HEK293 (cell line): ENCODE data around the gene ASL.

Experiments used
- CTCF ChIA-PET: fragments of 350-600 bp; formaldehyde crosslinking; extraction: SDS; loops from one replicate; lab custom pipeline; 2021; ENCODE audit warnings: antibody characterized with exemption; lab: Yijun Ruan, JAX
- POLR2A ChIA-PET: fragments of 300-600 bp; formaldehyde crosslinking; extraction: SDS; loops from one replicate; lab custom pipeline; 2020; ENCODE audit warnings: antibody characterized with exemption, inconsistent platforms; lab: Yijun Ruan, JAX
- H3K27ac ChIP-seq: fragments of 200-500 bp; sonication (Bioruptor generic); 2 replicates; pipeline ENCODE4 v1.5.1; 2014; ENCODE audit warnings: low read depth, low read length, control low read depth, inconsistent platforms; ENCODE audit errors: extremely low read depth
- H3K36me3 ChIP-seq, 2 experiments: fragments of 200-500 bp in 1 of 2; sonication (Bioruptor generic) in 1 of 2; 1 replicate in 1 of 2; 2 replicates in 1 of 2; pipeline ENCODE4 v1.5.1; 2014 to 2017; ENCODE audit warnings: inconsistent platforms in 2 of 2, low read length in 2 of 2; ENCODE audit not compliant: control insufficient read depth in 2 of 2, insufficient read depth in 1 of 2
- H3K4me1 ChIP-seq: fragments of 200-500 bp; sonication (Bioruptor generic); 2 replicates; pipeline ENCODE4 v1.5.1; 2014; ENCODE audit warnings: mild to moderate bottlenecking, low read length, inconsistent platforms; ENCODE audit not compliant: control insufficient read depth, insufficient read depth
- H3K4me3 ChIP-seq: 2 replicates; pipeline ENCODE4 v1.5.1; 2011; ENCODE audit warnings: low read depth, mild to moderate bottlenecking, control low read depth, low read length, moderate library complexity
- H3K9me3 ChIP-seq: fragments of 200-500 bp; sonication (Bioruptor generic); 2 replicates; pipeline ENCODE4 v1.5.1; 2014; ENCODE audit warnings: low read depth, low read length, inconsistent platforms; ENCODE audit not compliant: control insufficient read depth, insufficient read depth
- EGR2 ChIP-seq: fragments of 450-650 bp; formaldehyde crosslinking; IDR thresholded peaks from 2 replicates; pipeline ENCODE4 v1.5.1; 2016; ENCODE audit warnings: low read depth, missing biosample characterization, missing genetic modification characterization
- HOXD13 ChIP-seq: sonication (generic); formaldehyde crosslinking; IDR thresholded peaks from 2 replicates; pipeline ENCODE4 v1.8.0; 2022; ENCODE audit warnings: missing genetic modification reagents, borderline replicate concordance
- KLF8 ChIP-seq: fragments of 450-650 bp; formaldehyde crosslinking; IDR thresholded peaks from 2 replicates; pipeline ENCODE4 v1.5.1; 2016; ENCODE audit warnings: missing biosample characterization, missing genetic modification characterization
- YY2 ChIP-seq: fragments of 450-650 bp; formaldehyde crosslinking; IDR thresholded peaks from 2 replicates; pipeline ENCODE4 v1.5.1; 2016; ENCODE audit warnings: missing biosample characterization, missing genetic modification characterization
- ZBTB17 ChIP-seq: fragments of 450-650 bp; formaldehyde crosslinking; IDR thresholded peaks from 2 replicates; pipeline ENCODE4 v1.5.1; 2016; ENCODE audit warnings: missing biosample characterization, missing genetic modification characterization
- ZEB2 ChIP-seq: fragments of 450-650 bp; formaldehyde crosslinking; IDR thresholded peaks from 2 replicates; pipeline ENCODE4 v1.5.1; 2016; ENCODE audit warnings: missing biosample characterization, missing genetic modification characterization
- ZNF155 ChIP-seq: fragments of 450-650 bp; formaldehyde crosslinking; IDR thresholded peaks from 2 replicates; pipeline ENCODE4 v1.5.1; 2016; ENCODE audit warnings: missing biosample characterization, missing genetic modification characterization
- ZNF2 ChIP-seq: fragments of 450-650 bp; formaldehyde crosslinking; IDR thresholded peaks from 2 replicates; pipeline ENCODE4 v1.5.1; 2016; ENCODE audit warnings: missing biosample characterization, missing genetic modification characterization
- ZNF391 ChIP-seq: fragments of 450-650 bp; formaldehyde crosslinking; IDR thresholded peaks from 2 replicates; pipeline ENCODE4 v1.5.1; 2016; ENCODE audit warnings: low read depth, missing biosample characterization, missing genetic modification characterization, borderline replicate concordance
- ZNF600 ChIP-seq: fragments of 450-650 bp; formaldehyde crosslinking; IDR thresholded peaks from 2 replicates; pipeline ENCODE4 v1.5.1; 2016; ENCODE audit warnings: missing biosample characterization, missing genetic modification characterization
- ZNF660 ChIP-seq: fragments of 450-650 bp; IDR thresholded peaks from 2 replicates; pipeline ENCODE4 v1.5.1; 2018; ENCODE audit warnings: missing biosample characterization, mild to moderate bottlenecking, missing genetic modification characterization
- ZNF670 ChIP-seq: fragments of 450-650 bp; formaldehyde crosslinking; IDR thresholded peaks from 2 replicates; pipeline ENCODE4 v1.5.1; 2016; ENCODE audit warnings: missing biosample characterization, missing genetic modification characterization, low read depth
- ZNF843 ChIP-seq: fragments of 450-650 bp; formaldehyde crosslinking; IDR thresholded peaks from 2 replicates; pipeline ENCODE4 v1.5.1; 2016; ENCODE audit warnings: missing biosample characterization, missing genetic modification characterization
- TF ChIP-seq, protein P1 (sequence below): fragments of 450-650 bp; formaldehyde crosslinking; IDR thresholded peaks from 2 replicates; pipeline ENCODE4 v1.5.1; 2016; ENCODE audit warnings: missing biosample characterization, missing genetic modification characterization
- TF ChIP-seq, protein P2 (sequence below): fragments of 450-650 bp; formaldehyde crosslinking; IDR thresholded peaks from 2 replicates; pipeline ENCODE4 v1.5.1; 2016; ENCODE audit warnings: missing biosample characterization, missing genetic modification characterization
- TF ChIP-seq, protein P3 (sequence below): fragments of 450-650 bp; formaldehyde crosslinking; IDR thresholded peaks from 2 replicates; pipeline ENCODE4 v1.5.1; 2016; ENCODE audit warnings: missing biosample characterization, missing genetic modification characterization
- TF ChIP-seq, protein P4 (sequence below): fragments of 450-650 bp; formaldehyde crosslinking; IDR thresholded peaks from 2 replicates; pipeline ENCODE4 v1.5.1; 2016; ENCODE audit warnings: missing biosample characterization, missing genetic modification characterization
- TF ChIP-seq, protein P5 (sequence below): fragments of 450-650 bp; formaldehyde crosslinking; IDR thresholded peaks from 2 replicates; pipeline ENCODE4 v1.5.1; 2017; ENCODE audit warnings: missing biosample characterization, missing genetic modification characterization
- TF ChIP-seq, protein P6 (sequence below): fragments of 450-650 bp; formaldehyde crosslinking; IDR thresholded peaks from 2 replicates; pipeline ENCODE4 v1.5.1; 2016; ENCODE audit warnings: missing biosample characterization, missing genetic modification characterization

ASL gene

DNA sequence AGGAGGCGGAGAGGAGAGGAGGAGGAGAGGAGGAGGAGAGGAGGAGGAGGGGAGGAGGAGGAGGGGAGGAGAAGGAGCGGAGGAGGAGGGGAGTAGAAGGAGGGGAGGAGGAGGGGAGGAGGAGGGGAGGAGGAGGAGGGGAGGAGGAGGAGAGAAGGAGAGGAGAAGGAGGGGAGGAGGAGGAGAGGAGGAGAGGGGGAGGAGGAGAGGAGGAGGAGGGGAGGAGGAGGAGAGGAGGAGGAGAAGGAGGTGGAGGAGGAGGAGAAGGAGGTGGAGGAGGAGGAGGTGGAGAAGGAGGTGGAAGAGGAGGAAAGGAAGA lies 23.6 kb downstream of the ASL start:
- Histone ChIP-seq H3K36me3 (no peaks in the 10 kb centered on the region; a peak in 1 of 3 replicates), H3K9me3 (no peaks in the 10 kb centered on the region)
- no peak for TF ChIP-seq ZNF2 (tag by site-specific recombination)
- TF ChIP-seq, protein P1, sequence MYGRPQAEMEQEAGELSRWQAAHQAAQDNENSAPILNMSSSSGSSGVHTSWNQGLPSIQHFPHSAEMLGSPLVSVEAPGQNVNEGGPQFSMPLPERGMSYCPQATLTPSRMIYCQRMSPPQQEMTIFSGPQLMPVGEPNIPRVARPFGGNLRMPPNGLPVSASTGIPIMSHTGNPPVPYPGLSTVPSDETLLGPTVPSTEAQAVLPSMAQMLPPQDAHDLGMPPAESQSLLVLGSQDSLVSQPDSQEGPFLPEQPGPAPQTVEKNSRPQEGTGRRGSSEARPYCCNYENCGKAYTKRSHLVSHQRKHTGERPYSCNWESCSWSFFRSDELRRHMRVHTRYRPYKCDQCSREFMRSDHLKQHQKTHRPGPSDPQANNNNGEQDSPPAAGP (tag by site-specific recombination), result no peak
- no peak for TF ChIP-seq ZNF155 (tag by site-specific recombination)
- TF ChIP-seq YY2 (tag by site-specific recombination), result no peak
- TF ChIP-seq, protein P2, sequence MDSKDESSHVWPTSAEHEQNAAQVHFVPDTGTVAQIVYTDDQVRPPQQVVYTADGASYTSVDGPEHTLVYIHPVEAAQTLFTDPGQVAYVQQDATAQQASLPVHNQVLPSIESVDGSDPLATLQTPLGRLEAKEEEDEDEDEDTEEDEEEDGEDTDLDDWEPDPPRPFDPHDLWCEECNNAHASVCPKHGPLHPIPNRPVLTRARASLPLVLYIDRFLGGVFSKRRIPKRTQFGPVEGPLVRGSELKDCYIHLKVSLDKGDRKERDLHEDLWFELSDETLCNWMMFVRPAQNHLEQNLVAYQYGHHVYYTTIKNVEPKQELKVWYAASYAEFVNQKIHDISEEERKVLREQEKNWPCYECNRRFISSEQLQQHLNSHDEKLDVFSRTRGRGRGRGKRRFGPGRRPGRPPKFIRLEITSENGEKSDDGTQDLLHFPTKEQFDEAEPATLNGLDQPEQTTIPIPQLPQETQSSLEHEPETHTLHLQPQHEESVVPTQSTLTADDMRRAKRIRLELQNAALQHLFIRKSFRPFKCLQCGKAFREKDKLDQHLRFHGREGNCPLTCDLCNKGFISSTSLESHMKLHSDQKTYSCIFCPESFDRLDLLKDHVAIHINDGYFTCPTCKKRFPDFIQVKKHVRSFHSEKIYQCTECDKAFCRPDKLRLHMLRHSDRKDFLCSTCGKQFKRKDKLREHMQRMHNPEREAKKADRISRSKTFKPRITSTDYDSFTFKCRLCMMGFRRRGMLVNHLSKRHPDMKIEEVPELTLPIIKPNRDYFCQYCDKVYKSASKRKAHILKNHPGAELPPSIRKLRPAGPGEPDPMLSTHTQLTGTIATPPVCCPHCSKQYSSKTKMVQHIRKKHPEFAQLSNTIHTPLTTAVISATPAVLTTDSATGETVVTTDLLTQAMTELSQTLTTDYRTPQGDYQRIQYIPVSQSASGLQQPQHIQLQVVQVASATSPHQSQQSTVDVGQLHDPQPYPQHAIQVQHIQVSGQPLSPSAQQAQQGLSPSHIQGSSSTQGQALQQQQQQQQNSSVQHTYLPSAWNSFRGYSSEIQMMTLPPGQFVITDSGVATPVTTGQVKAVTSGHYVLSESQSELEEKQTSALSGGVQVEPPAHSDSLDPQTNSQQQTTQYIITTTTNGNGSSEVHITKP, result no peak
- no peak for TF ChIP-seq ZEB2 (tag by site-specific recombination)
- no peak for TF ChIP-seq ZNF660 (tag by site-specific recombination)
- TF ChIP-seq HOXD13 (CRISPR knock-in tag), result no peak
- TF ChIP-seq, all 188 proteins: peak for 0
- POLR2A ChIA-PET, result no interaction called here
- Histone ChIP-seq H3K27ac (no peak overlapping the region), H3K4me3 (no peak overlapping the region), H3K4me1 (no peaks in the 10 kb centered on the region)
- CTCF ChIA-PET, result no interaction called here

DNA sequence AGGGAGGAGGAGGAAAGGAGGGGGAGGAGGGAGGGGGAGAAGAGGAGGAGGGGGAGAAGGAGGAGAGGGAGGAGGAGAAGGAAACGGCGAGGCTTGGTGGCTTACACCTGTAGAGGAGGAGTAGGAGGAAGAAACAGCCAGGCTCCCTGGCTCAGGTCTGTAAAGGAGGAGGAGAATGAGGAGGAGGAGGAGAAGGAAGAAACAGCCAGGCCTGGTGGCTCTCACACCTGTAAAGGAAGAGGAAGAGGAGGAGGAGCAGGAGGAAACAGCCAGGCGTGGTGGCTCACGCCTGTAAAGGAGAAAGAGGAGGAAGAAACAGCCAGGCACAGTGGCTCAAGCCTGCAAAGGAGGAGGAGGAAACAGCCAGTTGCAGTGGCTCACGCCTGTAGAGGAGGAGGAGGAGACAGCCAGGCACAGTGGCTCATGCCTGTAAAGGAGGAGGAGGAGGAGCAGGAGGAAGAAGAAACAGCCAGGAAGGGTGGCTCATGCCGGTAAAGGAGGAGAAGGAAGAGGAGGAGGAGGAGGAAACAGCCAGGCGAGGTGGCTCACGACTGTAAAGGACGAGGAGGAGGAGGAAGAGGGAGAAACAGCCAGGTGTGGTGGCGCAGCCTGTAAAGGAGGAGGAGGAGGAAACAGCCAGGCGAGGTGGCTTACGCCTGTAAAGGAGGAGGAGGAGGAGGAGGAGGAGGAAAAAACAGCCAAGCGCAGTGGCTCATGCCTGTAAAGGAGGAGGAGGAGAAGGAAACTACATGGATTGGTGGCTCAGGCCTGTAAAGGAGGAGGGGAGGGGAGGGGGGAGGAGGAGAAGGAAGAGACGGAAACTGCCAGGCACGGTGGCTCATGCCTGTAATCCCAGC lies 24.2 kb downstream of the ASL start:
- Histone ChIP-seq H3K4me3 (peak overlapping the region; percentile 13), H3K36me3 (no peaks in the 10 kb centered on the region; a peak in 1 of 3 replicates), H3K9me3 (no peaks in the 10 kb centered on the region), H3K27ac (peak overlapping the region; percentile 1; the same call in 1 of the 2 replicates), H3K4me1 (no peaks in the 10 kb centered on the region)
- ChIA-PET CTCF (interaction anchor here (0.6 kb wide), 1 partner anchor 158 kb away, joined by 3 read pairs; no protein-coding TSS in a partner anchor), POLR2A (interaction anchor here (1.0 kb wide), 1 partner anchor 15 kb away, joined by 10 read pairs; the partner anchor contains the start of gene CRCP)
- peak; percentile 61; the same call in 1 of the 2 replicates for TF ChIP-seq ZNF2 (tag by site-specific recombination)
- TF ChIP-seq ZNF391 (tag by site-specific recombination), result no peak; the same call in 1 of the 2 replicates
- TF ChIP-seq, protein P3, sequence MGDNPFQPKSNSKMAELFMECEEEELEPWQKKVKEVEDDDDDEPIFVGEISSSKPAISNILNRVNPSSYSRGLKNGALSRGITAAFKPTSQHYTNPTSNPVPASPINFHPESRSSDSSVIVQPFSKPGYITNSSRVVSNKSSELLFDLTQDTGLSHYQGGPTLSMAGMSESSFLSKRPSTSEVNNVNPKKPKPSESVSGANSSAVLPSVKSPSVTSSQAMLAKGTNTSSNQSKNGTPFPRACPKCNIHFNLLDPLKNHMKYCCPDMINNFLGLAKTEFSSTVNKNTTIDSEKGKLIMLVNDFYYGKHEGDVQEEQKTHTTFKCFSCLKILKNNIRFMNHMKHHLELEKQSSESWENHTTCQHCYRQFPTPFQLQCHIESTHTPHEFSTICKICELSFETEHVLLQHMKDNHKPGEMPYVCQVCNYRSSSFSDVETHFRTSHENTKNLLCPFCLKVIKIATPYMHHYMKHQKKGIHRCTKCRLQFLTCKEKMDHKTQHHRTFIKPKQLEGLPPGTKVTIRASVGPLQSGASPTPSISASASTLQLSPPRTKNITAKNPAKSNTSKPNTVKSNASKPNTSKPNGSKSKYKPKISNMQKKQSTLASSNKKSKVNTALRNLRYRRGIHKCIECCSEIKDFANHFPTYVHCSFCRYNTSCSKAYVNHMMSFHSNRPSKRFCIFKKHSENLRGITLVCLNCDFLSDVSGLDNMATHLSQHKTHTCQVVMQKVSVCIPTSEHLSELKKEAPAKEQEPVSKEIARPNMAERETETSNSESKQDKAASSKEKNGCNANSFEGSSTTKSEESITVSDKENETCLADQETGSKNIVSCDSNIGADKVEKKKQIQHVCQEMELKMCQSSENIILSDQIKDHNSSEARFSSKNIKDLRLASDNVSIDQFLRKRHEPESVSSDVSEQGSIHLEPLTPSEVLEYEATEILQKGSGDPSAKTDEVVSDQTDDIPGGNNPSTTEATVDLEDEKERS (tag by site-specific recombination), result no peak
- TF ChIP-seq ZNF843 (tag by site-specific recombination), result peak; percentile 55; the same call in 1 of the 2 replicates
- TF ChIP-seq, protein P4, sequence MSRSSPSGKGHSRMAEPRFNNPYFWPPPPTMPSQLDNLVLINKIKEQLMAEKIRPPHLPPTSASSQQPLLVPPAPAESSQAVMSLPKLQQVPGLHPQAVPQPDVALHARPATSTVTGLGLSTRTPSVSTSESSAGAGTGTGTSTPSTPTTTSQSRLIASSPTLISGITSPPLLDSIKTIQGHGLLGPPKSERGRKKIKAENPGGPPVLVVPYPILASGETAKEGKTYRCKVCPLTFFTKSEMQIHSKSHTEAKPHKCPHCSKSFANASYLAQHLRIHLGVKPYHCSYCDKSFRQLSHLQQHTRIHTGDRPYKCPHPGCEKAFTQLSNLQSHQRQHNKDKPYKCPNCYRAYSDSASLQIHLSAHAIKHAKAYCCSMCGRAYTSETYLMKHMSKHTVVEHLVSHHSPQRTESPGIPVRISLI (tag by site-specific recombination), result peak; percentile 65; the same call in 1 of the 2 replicates
- TF ChIP-seq ZNF600 (tag by site-specific recombination), result peak; percentile 96
- TF ChIP-seq, protein P5, sequence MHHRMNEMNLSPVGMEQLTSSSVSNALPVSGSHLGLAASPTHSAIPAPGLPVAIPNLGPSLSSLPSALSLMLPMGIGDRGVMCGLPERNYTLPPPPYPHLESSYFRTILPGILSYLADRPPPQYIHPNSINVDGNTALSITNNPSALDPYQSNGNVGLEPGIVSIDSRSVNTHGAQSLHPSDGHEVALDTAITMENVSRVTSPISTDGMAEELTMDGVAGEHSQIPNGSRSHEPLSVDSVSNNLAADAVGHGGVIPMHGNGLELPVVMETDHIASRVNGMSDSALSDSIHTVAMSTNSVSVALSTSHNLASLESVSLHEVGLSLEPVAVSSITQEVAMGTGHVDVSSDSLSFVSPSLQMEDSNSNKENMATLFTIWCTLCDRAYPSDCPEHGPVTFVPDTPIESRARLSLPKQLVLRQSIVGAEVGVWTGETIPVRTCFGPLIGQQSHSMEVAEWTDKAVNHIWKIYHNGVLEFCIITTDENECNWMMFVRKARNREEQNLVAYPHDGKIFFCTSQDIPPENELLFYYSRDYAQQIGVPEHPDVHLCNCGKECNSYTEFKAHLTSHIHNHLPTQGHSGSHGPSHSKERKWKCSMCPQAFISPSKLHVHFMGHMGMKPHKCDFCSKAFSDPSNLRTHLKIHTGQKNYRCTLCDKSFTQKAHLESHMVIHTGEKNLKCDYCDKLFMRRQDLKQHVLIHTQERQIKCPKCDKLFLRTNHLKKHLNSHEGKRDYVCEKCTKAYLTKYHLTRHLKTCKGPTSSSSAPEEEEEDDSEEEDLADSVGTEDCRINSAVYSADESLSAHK (tag by site-specific recombination), result peak; percentile 98
- TF ChIP-seq EGR2 (tag by site-specific recombination), result peak; percentile 96
- TF ChIP-seq KLF8 (tag by site-specific recombination), result peak; percentile 39; the same call in 1 of the 2 replicates
- no peak for TF ChIP-seq ZNF670
- TF ChIP-seq, protein P6, sequence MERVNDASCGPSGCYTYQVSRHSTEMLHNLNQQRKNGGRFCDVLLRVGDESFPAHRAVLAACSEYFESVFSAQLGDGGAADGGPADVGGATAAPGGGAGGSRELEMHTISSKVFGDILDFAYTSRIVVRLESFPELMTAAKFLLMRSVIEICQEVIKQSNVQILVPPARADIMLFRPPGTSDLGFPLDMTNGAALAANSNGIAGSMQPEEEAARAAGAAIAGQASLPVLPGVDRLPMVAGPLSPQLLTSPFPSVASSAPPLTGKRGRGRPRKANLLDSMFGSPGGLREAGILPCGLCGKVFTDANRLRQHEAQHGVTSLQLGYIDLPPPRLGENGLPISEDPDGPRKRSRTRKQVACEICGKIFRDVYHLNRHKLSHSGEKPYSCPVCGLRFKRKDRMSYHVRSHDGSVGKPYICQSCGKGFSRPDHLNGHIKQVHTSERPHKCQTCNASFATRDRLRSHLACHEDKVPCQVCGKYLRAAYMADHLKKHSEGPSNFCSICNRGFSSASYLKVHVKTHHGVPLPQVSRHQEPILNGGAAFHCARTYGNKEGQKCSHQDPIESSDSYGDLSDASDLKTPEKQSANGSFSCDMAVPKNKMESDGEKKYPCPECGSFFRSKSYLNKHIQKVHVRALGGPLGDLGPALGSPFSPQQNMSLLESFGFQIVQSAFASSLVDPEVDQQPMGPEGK (tag by site-specific recombination), result peak; percentile 67
- TF ChIP-seq ZBTB17, result peak; percentile 99
